NCI-H446 treated with DMSO at 0.1 percent for 48 hours (cell line): ENCODE data around the gene ZNF618.

Source experiments
- DNase-seq: peaks from one replicate; lab custom pipeline; 2025; lab: John Stamatoyannopoulos, UW

The ZNF618 gene

DNA sequence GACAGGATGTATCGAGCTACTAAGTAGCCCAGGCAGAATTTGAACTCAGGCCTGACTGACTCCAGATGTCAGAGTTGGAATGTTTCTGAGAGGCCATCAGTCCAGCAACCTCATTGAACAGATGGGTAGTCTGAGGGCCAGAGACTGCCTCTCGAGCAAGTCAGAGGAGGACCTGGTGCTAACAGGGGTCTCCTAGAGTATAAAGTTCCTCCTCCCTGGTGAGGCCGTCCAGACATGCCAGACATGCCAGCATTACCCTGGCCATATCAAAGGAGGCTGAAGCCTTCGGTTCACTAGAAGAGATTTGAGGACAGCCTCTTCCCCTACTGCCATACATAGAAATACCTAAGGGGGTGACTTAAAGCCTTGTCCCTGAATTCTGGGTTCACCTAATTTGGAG is 81.2 kb downstream of the ZNF618 start:
- no peak for DNase-seq

DNA sequence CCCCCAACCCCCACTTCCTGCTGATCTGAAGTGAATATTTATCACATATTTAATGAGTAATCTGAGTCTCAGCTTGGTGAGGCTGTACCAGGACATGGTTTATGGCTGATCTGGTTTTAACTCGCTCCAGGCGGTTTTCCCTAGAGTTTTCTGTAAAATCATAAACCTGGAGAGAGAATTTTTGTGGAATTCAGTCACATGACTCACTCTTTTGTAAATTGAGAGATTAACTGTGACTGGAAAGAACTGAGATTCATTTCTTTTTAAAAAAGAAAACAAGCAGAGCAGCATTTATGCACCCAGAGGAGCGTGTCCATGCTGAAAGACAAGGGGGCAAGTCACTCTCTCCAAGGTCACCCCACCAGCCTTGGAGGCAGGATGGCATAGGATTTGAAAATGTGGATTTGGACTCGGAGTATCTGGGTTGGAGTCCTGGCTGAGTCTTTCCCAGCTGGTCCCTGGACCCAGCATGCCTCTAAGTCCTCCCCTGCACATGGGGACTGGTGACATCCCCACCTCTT is 81.8 kb downstream of the ZNF618 start:
- DNase-seq, result no peak

DNA sequence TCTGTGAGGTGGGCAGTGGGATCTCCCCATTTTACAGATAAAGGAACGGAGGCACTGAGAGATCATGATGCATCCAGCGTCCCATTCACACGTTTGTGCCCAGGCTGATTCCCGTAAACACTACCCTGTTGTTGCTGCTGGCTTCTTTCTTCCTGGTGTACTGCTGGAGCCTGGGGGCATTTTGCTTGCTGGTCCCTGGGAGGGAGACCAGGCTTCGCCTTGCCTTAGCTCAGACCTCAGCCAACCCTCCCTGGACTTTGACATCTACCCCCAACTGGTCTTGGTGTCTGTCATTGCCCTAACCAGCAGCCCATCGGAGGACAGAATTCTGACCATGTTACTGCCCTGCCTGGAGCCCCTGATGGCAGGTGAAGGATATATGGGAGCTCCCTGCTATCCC is 82.4 kb downstream of the ZNF618 start:
- DNase-seq, result no peak

DNA sequence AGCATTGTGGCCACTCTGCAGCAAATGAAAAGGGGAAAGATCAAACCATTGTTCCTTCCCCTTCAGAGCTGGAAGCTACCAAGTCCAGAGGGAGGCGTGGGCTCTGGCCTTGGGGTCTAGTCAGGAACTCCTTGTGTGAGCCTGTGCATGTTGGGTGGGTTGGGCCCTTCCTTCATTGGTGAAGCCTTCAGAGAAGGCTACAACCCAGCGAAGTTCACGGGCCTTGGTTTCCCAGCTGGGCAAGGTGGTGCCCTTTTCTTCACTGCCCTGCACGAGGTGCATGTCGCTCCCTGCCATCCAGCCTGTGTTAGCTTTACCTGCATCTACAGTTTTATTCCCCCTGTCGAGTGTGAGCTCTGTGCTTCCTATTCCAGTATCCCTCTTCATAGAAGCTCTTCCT is 84.7 kb downstream of the ZNF618 start:
- DNase-seq, result no peak

DNA sequence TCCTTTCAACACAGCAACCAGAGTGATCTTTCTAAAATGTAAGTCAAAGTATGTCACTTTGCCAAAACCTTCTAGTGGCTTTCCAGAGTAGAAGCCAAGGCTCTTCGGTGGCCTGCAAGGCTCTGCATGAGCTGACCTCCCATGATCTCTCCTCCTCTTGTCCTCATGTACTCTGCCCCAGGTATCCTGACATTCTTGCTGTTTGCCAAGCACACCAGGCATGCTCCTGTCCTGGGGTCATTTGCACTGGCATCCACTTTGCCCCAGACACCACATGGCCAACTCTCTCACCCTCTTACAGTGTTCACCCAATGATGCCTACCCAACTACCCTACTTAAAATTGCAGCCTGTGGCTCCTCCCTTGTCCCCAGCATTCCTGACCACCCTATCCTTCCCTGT is 86.3 kb downstream of the ZNF618 start:
- no peak for DNase-seq

DNA sequence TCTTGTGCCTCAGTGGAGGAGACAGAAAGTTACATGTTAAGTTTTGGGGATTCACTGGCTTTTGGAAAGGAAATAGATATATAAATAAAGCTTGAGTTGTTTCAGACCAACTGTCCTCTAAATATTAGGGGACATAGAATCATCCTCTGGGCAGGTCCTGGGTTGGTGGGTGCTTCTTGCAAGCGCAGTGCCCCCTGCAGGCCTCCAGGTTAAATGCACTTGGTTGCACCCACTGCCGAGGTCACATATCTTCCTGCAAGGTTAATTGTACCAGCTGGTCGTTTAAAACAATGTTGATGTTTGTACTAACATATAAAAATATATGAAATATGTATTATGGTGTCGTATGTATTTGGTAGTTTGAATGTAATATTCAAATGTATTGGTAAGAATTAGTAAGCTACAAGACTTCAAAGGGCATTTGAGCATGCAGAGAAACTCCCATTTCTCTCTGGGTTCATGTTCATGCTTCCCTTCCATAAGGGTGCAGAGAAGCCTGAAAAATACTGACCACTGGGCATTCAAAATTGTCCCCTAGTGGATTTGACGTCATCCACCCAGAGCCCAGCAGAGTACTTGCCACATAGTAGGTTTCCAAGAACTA is 87.0 kb downstream of the ZNF618 start:
- no peak for DNase-seq

DNA sequence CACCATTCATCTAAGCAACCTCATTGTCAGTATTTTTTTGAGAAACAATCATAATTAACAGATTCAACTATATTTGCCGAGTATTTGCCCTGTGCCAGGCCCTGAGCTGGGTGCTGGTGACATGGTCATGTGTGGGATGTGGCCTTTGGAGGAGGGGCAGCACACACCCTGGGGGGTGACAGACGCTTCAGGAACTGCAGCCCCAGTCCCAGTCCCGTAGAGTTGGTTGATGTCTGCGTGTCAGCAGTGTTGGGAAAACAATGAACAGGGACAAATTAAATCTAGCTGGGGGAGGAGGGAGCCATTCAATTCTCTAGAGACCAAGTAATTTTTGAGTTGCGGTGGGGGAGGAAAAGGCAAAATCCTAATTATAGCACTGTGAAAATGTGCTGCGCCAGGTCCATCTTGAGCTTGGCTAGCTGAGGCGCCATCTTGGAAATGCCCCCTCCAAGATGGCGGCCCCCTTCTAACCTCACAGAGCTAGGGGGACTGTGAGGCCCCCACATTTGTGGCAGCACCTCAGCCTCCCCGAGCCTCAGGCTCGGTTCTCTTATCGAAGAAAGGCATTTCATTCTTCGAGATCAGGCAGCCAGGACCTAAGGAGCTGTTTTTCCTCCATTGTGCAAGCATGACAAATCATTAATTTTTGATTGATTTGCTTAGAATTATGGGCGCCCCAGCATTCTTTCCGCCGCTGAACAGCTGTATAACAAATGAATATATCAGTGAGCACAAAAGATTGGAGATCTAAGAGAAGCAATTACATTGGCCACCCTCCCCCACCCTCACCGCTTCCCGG is 87.8 kb downstream of the ZNF618 start:
- no peak for DNase-seq

DNA sequence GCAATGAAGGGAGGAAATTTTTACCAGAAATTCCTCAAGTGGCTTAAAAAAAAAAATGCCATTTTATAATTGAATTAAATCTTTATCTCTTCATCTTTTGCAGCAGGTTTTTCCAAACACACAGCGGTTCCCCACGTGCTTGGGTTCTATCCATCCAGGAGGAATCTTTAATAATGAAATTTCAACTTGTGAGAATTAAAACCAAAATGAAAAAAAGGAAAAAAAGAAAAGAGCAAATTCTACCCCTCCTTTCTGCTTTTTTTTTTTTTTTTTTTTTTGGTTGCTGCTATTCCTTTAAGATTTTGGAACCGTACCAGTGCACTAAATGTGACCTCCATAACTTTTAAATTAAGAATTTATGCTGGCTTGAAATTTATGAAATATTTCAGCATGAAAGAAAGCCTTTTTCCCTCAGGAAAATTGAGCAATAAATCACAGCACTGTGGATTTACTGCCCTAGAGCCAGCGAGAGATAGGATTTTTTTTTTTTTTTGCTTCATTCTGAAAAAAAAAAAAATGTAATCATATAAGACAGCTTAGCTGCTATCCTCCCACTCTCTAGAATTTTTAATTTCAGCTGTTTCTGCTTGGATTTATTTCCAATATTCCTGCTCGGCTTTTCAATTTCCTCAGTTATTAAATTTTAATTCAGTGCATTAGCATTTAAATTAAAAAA is 88.5 kb downstream of the ZNF618 start:
- DNase-seq, result no peak

DNA sequence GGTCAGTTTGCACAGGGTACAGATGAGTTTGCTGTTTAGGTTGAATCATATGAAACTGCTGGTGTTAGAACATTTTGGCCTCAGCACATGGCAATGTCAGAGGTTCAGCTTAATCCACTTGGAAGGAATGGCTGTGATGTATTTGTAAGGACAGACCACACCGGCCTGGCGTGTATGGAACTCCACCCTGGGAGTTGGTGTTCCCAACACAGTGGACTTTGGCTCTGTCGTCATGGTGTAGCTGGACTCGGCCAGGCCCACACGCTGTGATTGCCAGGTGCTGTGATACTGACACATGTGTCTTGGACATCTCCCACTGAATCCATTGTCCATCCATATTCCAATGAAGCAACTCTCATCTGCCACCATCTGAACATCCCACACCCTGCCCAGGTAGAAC is 90.3 kb downstream of the ZNF618 start:
- no peak for DNase-seq

DNA sequence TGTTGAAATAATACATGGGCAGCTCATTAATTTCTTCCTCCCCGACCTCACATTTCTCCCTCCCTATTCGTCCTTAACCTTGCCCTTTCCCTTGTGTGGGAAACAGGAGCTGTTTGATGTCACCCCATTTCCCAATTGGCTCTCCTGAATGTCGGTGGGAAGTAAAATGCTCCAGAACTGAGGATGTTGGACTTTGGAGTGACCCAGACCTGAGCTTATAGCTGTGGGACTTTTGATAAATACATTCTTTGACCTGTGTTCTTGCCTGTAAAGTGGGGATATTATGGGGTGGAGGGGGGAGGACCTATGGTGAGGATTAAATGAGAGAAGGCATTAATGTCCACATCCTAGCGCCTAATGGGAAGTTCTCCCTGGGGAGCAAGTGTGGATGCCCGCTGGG is 91.3 kb downstream of the ZNF618 start:
- no peak for DNase-seq

DNA sequence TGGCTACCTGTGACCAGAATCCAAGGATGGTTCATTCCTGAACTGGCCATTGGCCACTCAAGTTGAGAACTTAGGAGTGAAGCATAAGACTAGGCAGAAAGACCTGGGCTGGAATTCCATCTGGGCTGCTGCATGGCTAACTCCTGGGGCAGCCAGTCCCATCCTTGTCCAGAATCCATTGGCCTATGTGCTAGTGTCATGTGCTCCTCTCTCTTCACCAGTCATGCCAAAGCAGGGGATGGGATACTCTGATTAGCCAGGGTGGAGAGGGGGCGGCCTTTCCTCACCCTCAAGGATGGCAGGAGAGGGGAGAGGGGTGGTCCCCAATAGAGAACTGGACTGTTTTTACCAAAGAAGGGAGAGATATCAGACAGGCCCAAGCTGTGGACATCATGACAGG is 93.2 kb downstream of the ZNF618 start:
- no peak for DNase-seq

DNA sequence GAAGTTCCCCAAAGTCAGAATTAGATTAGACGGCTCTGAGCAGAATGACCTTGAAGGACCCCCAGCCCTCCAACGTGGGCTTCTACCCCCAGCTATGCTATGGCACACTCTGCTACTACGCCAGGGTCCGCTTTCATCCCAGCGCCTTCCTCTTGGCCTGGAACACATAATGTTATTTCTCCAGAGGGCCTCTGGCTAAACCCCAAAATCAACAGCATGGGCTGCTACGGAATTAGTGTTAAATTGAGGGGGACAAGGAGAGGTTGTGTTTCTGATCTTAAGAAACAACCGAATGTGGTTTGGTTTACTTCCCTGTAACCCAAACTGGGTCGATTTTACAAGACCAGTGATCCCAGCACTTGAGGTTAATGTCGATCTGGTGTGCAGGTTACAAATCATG is 97.1 kb downstream of the ZNF618 start:
- no peak for DNase-seq

DNA sequence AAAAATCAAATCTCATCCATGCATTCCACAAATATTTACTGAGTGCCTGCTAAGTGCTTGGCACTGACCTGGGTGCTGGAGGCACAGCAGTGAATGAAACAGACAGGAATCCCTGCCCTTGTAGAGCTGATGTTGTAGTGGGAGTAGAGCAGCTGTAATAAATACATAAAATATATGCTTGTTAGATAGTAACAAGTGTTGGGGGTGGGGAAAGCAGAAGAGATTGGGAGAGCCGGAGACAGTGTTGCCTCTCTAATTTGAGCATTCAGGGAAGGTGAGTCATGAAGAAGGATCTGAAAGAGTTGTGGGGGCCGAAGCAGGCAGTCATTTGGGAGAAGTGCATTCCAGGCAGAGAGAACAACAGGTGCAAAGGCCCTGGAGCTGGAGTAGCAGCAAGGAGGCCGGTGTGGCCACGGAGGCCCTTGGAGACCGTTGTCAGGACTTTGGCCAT is 97.9 kb downstream of the ZNF618 start:
- no peak for DNase-seq

DNA sequence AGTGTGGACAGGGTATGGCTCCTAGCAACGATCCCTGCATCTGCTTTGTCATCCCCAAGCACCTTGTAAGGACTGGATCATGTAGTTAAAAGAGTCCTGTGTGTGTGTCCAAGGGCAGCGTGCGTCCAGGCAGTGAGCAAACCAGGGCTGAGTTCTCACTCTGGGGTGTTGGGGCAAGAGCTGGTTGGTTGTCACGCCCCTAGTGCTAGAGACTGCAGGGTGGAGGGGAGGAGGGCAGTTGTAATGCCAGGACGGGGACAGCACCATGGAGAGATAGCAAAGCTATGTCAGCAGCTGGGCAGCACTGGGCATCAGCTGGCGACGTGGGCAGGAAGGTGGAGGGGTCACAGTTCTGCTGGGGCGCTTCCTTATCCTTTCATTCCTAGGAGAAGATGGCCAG is 100.8 kb downstream of the ZNF618 start:
- no peak for DNase-seq

DNA sequence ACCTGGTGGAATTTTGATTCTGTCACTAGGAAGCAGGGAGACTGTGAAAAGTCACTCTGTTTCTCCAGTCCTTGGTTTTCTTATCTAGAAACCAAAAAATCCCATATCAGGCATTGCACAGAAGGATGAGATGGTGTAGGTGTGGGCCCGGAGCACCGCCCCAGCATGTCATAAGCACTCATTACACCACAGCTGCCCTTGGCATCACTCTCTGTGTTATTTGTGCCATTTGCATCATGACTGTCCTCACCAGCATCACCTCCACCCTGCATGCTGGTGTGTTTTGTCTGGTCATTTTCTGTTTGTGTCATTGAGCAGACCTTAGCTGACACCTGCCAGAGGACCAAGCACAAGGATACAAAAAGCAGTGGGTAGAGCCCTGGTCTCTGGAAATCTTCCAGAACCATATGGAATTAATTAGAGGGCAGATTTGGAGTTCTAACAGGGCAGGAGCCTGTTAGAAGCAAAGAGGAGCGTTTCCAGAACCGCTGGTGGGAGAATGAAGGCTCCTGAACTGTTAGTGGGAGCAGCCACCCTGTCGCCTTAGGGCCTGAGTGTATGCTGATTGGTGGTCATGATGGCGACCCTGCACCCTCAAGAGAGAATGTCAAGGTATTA is 102.7 kb downstream of the ZNF618 start:
- DNase-seq, result no peak

DNA sequence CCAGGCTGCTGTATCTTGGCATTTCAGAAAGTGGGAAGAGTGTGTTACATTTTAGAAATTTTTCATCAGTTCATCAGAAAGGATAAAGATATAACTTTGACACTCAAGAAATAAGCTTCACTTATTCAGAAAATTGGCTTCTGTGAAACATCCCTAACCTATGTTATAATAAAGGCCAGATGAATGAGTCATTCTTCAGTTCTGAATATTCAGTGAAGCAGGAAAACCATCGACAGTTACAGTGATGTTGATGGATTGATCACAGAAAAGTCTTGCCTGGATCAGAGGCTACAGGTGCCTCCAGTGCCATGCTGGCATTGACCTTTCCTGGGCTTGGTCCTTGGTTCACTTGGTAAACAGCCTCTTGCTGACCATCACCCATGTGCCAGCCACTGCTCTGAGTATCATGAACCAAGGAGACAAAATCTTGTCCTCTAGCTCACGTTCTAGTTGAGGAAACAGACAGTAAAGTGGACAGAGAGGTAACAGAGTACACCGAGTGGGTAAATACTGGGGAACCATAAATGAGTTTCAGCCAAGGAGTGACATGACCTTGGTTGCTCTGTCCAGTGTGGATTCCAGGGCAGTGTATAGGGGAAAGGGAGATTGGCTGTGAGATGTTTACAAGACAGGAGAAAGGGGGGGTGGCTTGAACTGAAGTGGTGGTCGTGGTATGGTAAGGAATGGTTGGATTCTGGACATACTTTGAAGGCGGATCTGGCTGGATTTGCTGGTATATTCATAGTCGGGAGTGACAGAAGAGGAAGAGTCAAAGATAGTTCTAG is 103.4 kb downstream of the ZNF618 start:
- DNase-seq, result no peak

DNA sequence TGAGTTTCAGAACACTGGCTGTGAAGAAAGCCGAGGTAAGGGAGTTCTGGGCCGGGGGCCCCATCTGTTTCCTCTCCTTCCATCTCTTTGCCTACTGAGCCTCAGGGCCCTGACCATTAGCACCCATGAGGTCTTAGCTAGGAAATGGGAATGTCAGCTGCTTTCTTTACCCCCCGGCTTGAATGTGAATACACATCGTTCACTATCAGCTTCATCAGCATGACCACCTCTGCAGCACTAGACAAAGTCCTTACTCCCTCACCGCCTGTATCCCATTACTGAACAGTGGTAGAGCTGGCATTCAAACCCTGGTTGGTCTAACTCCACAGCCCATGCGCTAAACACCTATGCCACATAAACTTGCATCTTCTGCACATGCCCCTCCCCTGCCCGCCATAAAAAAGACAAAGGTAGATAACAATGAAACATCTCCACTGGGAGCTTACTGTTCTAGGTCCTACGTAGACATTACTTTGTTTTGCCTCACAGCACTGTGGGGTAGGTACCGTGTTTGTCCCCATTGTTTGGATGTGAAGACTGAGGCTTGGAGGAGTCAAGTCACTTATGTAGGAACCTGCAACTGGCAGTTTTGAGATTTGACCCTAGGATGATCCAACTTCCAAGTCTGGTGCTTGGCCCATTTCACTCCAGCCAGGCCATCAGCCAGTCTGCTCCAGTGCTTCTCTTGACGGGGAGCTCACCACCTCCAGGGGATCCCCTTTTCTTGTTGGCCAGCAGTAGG is 108.7 kb downstream of the ZNF618 start:
- no peak for DNase-seq

DNA sequence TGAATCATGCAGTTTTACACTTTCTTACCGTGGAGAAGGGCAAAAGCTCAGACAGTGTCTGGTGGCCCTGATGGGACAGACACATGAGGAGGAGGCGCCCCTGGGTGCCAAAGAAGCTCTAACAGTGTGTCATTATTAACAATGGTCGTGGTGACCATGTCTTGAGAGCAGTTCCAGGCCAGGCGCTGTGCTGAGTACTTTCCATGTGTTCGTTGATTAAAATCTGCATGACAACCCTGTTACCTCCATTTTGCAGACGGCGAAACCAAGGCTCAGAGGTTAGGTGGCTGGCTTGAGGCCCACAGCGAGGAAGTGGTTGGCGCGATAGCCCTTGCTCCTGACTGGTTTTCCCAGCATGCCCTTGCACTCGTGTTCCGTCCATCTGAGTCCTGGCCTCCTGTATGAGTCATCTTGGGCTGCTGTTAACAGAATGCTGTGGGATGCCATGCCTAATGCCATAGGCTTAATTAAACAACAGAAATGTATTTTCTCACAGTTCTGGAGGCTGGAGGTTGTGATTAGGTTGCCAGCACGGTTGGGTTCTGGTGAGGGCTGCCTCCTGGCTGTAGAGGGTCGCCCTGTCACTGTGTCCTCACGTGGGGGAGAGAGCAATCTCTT is 110.0 kb downstream of the ZNF618 start:
- DNase-seq, result no peak

DNA sequence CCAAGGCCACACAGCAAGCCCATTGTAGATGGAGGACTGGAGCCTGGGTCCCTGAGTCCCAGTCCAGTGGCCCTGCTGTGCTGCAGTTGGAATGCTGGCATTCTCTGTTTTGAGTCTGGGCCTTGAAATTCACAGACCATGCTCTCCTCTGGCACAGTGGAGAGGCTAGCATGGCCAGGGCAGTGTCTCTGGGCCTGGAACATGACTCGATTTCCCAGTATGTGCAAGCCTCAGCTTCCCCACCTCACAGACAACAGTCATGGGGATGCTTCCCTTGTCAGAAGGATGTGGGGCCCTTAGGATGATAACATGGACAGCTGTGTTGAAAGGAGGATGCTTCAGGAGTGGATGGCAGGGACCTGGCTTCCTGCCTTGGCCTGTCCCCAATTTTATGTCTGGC is 110.8 kb downstream of the ZNF618 start:
- no peak for DNase-seq

DNA sequence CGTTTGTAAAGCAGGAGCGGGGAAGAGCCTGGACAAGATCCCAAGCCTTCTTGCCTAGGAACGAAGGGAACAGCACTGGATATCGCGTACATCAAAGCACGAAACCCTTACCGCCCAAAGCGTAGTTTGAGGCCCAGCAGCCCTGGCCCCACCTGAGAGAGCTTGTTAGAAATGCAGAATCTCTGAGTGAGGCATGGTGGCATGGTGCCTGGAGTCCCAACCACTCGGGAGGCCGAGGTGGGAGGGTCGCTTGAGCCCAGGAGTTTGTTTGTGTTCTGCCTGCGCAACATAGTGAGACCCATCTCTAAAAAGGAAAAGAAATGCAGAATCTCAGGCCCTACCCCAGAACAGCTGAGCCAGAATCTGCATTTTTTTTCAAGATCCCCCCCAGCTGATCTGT is 111.4 kb downstream of the ZNF618 start:
- DNase-seq, result no peak
